PC-3 (cell line): ENCODE data around the gene DNAH14. TPM values are rescaled to one million over a fixed set of nuclear protein-coding genes. Genes with fewer than 3 reads are reported as not detected.
"Not testable (repeated sequence)": the region's sequence is repeated elsewhere in the genome, so short reads cannot be mapped to it uniquely, and the experiment has no call there.

Experiments used
- ATAC-seq: fragments of 200-7000 bp; cut with Tn5 transposase; 2 replicates; pipeline ENCODE4 v1.9.1; 2020; ENCODE audit warnings: mild to moderate bottlenecking, moderate library complexity
- BruUV-seq: library from RNA; stranded (reverse); fragments of 400-500 nt; replicated peaks from 2 replicates; lab custom pipeline; 2021; lab: Mats Ljungman, UMichigan
- CTCF ChIA-PET: fragments of 300-600 bp; sonication (Branson Sonifier 250); formaldehyde crosslinking; loops from one replicate; lab custom pipeline; 2022; ENCODE audit warnings: antibody characterized with exemption; lab: Charles Lee
- POLR2A ChIA-PET: fragments of 300-600 bp; sonication (Branson Sonifier 250); formaldehyde crosslinking; loops from one replicate; lab custom pipeline; 2022; ENCODE audit warnings: antibody characterized with exemption; ENCODE audit not compliant: unreplicated experiment; lab: Charles Lee
- DNase-seq: peaks from one replicate; pipeline ENCODE4 v3.0.0-alpha.2; 2015
- H2AFZ ChIP-seq: fragments of 300-600 bp; sonication (generic); 2 replicates; pipeline ENCODE4 v1.6.0; 2016; ENCODE audit warnings: antibody characterized with exemption, low read length
- H3F3A ChIP-seq: fragments of 300-600 bp; sonication (generic); one replicate; pipeline ENCODE4 v1.6.0; 2017; ENCODE audit warnings: antibody characterized with exemption, low read length, control low read depth, mild to moderate bottlenecking; ENCODE audit not compliant: unreplicated experiment
- H3K27ac ChIP-seq: fragments of 300-600 bp; sonication (generic); 2 replicates; pipeline ENCODE4 v1.5.1; 2016; ENCODE audit warnings: mild to moderate bottlenecking, low read length
- H3K27me3 ChIP-seq: fragments of 300-600 bp; sonication (generic); 2 replicates; pipeline ENCODE4 v1.6.1; 2016; ENCODE audit warnings: low read length, mixed read lengths
- H3K36me3 ChIP-seq: fragments of 300-600 bp; sonication (generic); 2 replicates; pipeline ENCODE4 v1.6.1; 2016; ENCODE audit warnings: low read depth, mixed run types, low read length, mixed read lengths
- H3K4me1 ChIP-seq: fragments of 300-600 bp; sonication (generic); 2 replicates; pipeline ENCODE4 v1.5.1; 2016; ENCODE audit warnings: low read length; ENCODE audit not compliant: insufficient read depth
- H3K4me2 ChIP-seq: fragments of 300-600 bp; sonication (generic); 2 replicates; pipeline ENCODE4 v1.6.0; 2016; ENCODE audit warnings: low read length
- H3K4me3 ChIP-seq: fragments of 300-600 bp; sonication (generic); 2 replicates; pipeline ENCODE4 v1.5.1; 2016; ENCODE audit warnings: mild to moderate bottlenecking, low read length, mixed read lengths
- H3K79me2 ChIP-seq: fragments of 300-600 bp; sonication (generic); 2 replicates; pipeline ENCODE4 v1.6.1; 2017; ENCODE audit warnings: low read length, mixed read lengths
- H3K9ac ChIP-seq: fragments of 300-600 bp; sonication (generic); 2 replicates; pipeline ENCODE4 v1.6.0; 2016; ENCODE audit warnings: mild to moderate bottlenecking, low read length
- H3K9me2 ChIP-seq: fragments of 300-600 bp; sonication (generic); replicated peaks from 2 replicates; pipeline ENCODE4 v1.6.1; 2016; ENCODE audit warnings: mixed run types, low read length, mixed read lengths
- H3K9me3 ChIP-seq: fragments of 300-600 bp; sonication (generic); 2 replicates; pipeline ENCODE4 v1.6.1; 2016; ENCODE audit warnings: low read length, mixed read lengths
- H4K20me1 ChIP-seq: fragments of 300-600 bp; sonication (generic); 2 replicates; pipeline ENCODE4 v1.6.1; 2016; ENCODE audit warnings: low read length, mixed read lengths
- EZH2 ChIP-seq: fragments of 300-600 bp; sonication (generic); IDR thresholded peaks from one replicate; pipeline ENCODE4 v1.6.1; 2017; ENCODE audit warnings: antibody characterized with exemption, mild to moderate bottlenecking, low read length; ENCODE audit not compliant: unreplicated experiment
- EZH2phosphoT487 ChIP-seq: fragments of 300-600 bp; sonication (generic); IDR thresholded peaks from 2 replicates; pipeline ENCODE4 v1.6.1; 2018; ENCODE audit warnings: mild to moderate bottlenecking, antibody characterized with exemption, low read length, borderline replicate concordance
- intact Hi-C: fragments of 100-400 bp; cut with micrococcal nuclease; formaldehyde crosslinking; loops from 2 replicates; pipeline ENCODE4 v1.9.0; 2023
- total RNA-seq: library from RNA; depleted of rRNA; stranded (reverse); fragments of >200 nt; gene quantifications from 2 replicates; pipeline ENCODE4 v1.2.3, GENCODE V29; 2014
- TF ChIP-seq, protein P1 (sequence below): fragments of 300-600 bp; sonication (generic); conservative IDR thresholded peaks from 2 replicates; pipeline ENCODE4 v1.5.1; 2017; ENCODE audit warnings: antibody characterized with exemption, low read depth, mild to moderate bottlenecking, low read length

Gene DNAH14
- total RNA-seq, 1 experiment from 2014 or later, result 42.8 TPM

DNA sequence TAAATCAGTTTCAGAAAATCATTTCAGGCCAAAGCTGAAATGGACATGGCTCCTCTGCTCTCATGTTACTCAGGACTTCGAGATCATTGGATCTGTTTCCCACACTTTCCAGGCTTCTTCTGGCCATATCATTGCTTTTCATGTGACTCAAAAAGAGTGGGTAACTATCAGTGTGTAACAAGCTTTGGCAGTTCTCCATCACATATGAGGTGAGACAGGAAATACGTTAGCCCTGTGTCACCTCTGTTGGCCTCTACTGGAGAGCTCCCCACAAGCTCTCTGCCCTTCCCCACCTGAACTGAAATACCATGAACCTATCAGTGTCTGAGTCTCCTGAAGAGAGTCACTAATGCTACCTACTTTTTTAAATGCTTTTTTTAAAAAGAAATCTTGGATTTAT lies 370.1 kb downstream of the DNAH14 start:
- Histone ChIP-seq H3K27me3 (no peaks in the 10 kb centered on the region), H3K9me2 (no peaks in the 10 kb centered on the region), H3K9ac (no peak overlapping the region), H3K4me2 (no peak overlapping the region), H2AFZ (no peak overlapping the region), H3K4me1 (no peaks in the 10 kb centered on the region), H3K79me2 (no peaks in the 10 kb centered on the region), H3K27ac (no peak overlapping the region), H3K36me3 (no peaks in the 10 kb centered on the region), H4K20me1 (no peaks in the 10 kb centered on the region), H3F3A (no peaks in the 10 kb centered on the region), H3K9me3 (no peaks in the 10 kb centered on the region), H3K4me3 (no peak overlapping the region)
- DNase-seq (peak; percentile 42), ATAC-seq (0 out of 2 replicates have a peak, but pooled peaks have one; percentile 33)
- POLR2A ChIA-PET, result no interaction called here
- intact Hi-C loops, result no loop called here
- CTCF ChIA-PET, result no interaction called here
- BruUV-seq, result no TSS peak
- TF ChIP-seq EZH2, result no peak
- TF ChIP-seq, protein P1, sequence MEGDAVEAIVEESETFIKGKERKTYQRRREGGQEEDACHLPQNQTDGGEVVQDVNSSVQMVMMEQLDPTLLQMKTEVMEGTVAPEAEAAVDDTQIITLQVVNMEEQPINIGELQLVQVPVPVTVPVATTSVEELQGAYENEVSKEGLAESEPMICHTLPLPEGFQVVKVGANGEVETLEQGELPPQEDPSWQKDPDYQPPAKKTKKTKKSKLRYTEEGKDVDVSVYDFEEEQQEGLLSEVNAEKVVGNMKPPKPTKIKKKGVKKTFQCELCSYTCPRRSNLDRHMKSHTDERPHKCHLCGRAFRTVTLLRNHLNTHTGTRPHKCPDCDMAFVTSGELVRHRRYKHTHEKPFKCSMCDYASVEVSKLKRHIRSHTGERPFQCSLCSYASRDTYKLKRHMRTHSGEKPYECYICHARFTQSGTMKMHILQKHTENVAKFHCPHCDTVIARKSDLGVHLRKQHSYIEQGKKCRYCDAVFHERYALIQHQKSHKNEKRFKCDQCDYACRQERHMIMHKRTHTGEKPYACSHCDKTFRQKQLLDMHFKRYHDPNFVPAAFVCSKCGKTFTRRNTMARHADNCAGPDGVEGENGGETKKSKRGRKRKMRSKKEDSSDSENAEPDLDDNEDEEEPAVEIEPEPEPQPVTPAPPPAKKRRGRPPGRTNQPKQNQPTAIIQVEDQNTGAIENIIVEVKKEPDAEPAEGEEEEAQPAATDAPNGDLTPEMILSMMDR, result no peak
- no peak for TF ChIP-seq EZH2phosphoT487

DNA sequence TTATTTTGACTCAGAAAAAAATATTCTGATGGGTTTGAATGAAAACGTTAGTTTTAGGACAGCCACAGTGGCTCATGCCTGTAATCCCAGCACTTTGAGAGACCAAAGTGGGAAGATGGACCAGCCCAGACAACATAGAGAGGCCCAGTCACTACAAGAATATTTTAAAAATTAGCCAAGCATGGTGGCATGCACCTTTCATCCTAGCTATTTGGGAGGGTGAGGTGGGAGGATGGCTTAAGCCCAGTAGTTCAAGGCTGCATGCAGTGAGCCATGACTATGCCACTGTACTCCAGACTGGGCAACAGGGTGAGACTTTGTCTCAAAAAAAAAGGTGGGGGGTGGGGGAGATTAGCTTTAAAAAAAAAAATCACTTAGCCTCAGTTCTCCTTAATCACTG lies 370.9 kb downstream of the DNAH14 start:
- CTCF ChIA-PET, result no interaction called here
- DNase-seq (no peak), ATAC-seq (no peak)
- Histone ChIP-seq H3K9me3 (no peaks in the 10 kb centered on the region), H3K79me2 (no peaks in the 10 kb centered on the region), H3K4me3 (no peak overlapping the region), H3K9me2 (no peaks in the 10 kb centered on the region), H3K4me2 (no peak overlapping the region), H2AFZ (no peak overlapping the region), H3K36me3 (no peaks in the 10 kb centered on the region), H3K9ac (no peak overlapping the region), H3F3A (no peaks in the 10 kb centered on the region), H3K4me1 (no peaks in the 10 kb centered on the region), H3K27ac (no peak overlapping the region), H3K27me3 (no peaks in the 10 kb centered on the region), H4K20me1 (no peaks in the 10 kb centered on the region)
- intact Hi-C loops, result no loop called here
- TF ChIP-seq EZH2 (no peak), EZH2phosphoT487 (no peak)
- TF ChIP-seq, protein P1, result no peak
- POLR2A ChIA-PET, result no interaction called here
- BruUV-seq, result no TSS peak

DNA sequence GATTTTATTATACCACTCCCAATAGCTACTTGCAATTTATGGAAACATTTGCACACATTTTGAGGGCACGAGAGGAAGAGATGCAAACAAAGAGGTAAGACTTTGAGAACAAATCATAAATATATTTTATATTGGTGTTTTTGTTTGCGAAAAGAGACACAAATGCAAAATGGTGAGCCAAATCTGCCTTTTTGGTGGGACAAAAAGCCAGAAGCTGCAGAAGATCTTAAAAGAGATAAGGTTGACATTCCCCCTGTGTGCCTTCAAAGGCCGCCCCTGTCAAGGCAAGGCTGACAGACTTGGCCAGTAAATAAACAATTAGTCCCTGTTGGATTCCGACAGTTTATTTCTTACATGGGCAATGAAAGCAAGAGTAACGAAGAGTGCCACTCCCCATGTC lies 375.5 kb downstream of the DNAH14 start:
- Histone ChIP-seq H3K27ac (no peak overlapping the region), H3K4me3 (no peak overlapping the region), H3K9ac (no peak overlapping the region), H3F3A (no peaks in the 10 kb centered on the region), H3K9me3 (no peaks in the 10 kb centered on the region), H3K27me3 (no peaks in the 10 kb centered on the region), H3K4me2 (no peak overlapping the region), H3K79me2 (no peaks in the 10 kb centered on the region), H2AFZ (no peak overlapping the region), H3K9me2 (no peaks in the 10 kb centered on the region), H3K36me3 (no peaks in the 10 kb centered on the region), H3K4me1 (no peaks in the 10 kb centered on the region), H4K20me1 (no peaks in the 10 kb centered on the region)
- no TSS peak for BruUV-seq
- DNase-seq, result no peak
- TF ChIP-seq, protein P1, result no peak
- no peak for TF ChIP-seq EZH2phosphoT487
- no peak for TF ChIP-seq EZH2
- intact Hi-C loops, result no loop called here
- ChIA-PET CTCF (no interaction called here), POLR2A (no interaction called here)
- no peak for ATAC-seq

DNA sequence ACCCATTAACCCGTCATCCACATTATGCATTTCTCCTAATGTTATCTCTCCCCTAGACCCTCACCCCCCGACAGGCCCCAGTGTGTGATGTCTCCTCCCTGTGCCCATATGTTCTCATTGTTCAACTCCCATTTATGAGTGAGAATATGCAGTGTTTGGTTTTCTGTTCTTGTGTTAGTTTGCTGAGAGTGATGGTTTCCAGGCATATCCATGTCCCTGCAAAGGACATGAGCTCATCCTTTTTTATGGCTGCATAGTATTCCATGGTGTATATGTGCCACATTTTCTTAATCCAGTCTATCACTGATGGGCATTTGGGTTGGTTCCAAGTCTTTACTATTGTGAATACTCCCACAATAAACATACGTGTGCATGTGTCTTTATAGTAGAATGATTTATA lies 381.1 kb downstream of the DNAH14 start:
- H3K4me3 ChIP-seq, H3K27me3 ChIP-seq, H3K27ac ChIP-seq, H4K20me1 ChIP-seq, H3F3A ChIP-seq, CTCF ChIA-PET, POLR2A ChIA-PET, DNase-seq, ATAC-seq, H3K9me3 ChIP-seq, BruUV-seq, H3K79me2 ChIP-seq, H3K36me3 ChIP-seq, H3K9me2 ChIP-seq, H3K4me1 ChIP-seq, intact Hi-C loops, H2AFZ ChIP-seq, H3K9ac ChIP-seq, H3K4me2 ChIP-seq: not testable (repeated sequence)
